GM18520 (cell line): Measurements from ENCODE around the gene TPSG1.
"Not testable (repeated sequence)": the region's sequence is repeated elsewhere in the genome, so short reads cannot be mapped to it uniquely, and the experiment has no call there.

Experiments used
- ATAC-seq: cut with Tn5 transposase; IDR thresholded peaks from one replicate; pipeline ENCODE4 v1.9.1; 2021; ENCODE audit not compliant: unreplicated experiment

The TPSG1 gene

DNA sequence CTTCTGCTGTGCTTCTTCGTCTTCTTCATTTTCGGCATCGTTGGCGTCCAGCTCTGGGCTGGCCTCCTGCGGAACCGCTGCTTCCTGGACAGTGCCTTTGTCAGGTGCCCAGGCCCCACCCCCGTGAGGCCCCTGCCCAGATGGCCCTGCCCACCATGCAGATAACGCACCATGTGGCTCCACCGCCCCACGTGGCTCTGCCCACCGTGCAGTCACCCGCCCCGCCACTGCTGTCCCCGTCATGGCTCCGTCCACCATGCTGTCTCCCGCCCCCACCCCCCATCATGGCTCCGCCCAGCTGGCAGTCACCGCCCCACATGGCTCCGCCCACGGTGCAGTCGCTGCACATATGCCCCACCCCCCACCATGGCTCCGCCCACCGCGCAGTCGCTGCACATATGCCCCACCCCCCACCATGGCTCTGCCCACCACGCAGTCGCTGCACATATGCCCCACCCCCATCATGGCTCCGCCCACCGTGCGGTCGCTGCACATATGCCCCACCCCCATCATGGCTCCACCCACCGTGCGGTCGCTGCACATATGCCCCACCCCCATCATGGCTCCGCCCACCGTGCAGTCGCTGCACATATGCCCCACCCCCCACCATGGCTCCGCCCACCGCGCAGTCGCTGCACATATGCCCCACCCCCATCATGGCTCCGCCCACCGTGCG is 26.3 kb downstream of the TPSG1 start:
- not testable (repeated sequence) for ATAC-seq

DNA sequence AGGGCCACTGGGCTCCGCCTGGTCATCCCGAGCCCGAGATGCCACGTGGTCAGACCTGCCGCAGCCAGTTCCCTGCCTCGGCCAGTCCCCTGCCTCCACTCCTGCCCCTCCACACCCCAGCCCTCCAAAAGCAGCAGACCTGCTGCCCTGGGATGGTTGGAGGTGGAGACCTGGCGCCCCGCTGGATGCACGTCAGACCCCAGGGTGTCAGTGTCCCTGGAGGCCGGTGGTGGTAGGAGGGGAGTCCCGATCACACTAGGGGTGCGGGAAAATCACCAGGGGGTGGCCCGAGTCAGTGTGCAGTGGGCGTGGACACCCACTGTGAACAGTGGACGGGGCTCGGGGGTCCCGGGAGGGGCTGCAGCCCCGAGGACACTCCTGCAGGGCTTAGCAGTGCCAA is 26.9 kb downstream of the TPSG1 start:
- no peak for ATAC-seq

DNA sequence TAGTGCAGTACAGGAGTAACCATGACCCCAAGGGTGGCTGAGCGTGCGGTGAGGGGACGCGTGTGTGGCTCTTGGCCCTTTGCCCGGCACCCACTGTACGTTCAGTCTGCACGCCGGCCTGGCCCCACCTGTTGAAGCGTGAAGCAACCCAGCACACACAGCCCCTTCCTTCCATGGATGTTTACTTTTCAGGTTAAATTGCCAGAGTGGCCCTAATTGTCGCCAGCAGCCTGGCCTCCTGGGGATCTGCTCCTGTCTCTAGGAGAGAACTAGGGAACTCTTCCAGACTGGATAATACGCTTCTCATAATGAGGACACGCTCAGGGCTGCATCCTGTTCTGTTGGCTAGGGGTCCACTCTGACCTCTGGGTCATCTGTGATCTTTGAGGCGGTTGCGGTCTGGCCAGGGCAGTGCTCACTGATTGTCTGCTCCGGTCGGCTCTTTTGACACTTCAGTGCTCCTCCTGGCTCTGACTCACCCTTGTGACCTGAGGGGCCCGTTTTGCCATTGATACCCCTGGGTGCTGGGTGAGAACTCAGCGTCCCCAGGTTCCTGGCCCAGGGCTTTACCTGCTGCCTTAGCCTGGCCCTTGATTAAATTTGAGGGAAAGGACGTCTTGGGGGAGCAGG is 27.7 kb downstream of the TPSG1 start:
- ATAC-seq = no peak

DNA sequence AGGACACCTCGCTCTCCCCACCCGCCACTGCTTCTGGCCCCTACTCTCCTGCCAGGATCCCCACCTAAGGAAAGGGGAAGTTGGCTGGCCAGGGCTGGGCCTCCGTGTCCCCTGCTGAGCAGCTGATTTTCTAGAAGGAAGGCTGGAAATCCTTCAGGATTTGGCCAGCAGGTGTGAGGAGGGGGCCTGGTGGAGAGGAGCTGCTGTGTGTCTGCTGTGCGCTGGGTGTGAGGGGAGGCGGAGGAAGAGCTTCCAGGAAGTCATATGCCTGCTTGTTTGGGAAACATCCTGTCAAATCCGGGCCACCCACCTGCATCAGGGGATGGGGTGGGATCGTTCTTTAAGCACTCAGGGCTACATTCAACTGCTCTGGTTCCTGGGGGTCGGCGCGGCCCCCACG is 28.6 kb downstream of the TPSG1 start:
- ATAC-seq = no peak

DNA sequence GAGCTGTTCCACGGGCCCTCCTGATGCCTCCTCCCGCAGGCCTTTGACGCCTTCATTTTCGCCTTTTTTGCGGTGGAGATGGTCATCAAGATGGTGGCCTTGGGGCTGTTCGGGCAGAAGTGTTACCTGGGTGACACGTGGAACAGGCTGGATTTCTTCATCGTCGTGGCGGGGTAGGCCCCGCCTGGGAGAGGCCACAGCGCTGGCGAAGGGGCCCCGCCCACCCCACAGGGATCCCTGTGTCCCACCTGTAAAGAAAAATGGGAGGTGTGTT is 29.7 kb downstream of the TPSG1 start:
- ATAC-seq = no peak

DNA sequence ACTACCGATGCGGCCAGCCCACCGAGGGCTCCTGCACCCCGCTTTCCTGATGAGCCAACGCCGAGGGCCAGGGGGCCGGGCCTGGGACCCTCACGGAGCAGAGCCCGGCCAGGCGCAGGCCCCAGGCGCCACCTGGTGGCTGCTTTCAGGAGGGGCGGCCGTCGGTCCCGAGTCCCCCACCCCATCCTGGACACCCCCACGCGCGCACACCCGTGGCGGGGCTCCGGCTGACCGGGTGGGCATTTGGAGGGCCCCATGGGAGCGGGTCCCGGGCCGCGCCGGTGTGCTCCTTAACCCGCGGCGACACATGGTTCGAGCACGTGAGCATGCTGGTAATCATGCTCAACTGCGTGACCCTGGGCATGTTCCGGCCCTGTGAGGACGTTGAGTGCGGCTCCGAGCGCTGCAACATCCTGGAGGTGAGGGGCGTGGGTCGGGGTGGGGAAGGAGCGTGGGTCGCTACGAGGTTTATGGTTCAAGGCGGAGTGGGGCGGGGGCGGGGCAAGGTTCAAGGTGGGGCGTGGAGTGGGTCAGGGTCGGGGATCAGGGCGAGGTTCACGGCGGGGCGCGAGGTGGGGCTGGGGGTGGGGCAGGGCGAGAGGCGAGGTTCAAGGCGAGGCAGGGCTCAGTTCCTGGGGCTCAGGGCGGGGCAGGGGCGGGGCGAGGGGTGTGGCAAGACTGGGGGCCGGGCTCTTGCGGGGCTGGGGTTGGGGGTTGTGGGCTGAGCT is 30.2 kb downstream of the TPSG1 start:
- ATAC-seq = no peak

DNA sequence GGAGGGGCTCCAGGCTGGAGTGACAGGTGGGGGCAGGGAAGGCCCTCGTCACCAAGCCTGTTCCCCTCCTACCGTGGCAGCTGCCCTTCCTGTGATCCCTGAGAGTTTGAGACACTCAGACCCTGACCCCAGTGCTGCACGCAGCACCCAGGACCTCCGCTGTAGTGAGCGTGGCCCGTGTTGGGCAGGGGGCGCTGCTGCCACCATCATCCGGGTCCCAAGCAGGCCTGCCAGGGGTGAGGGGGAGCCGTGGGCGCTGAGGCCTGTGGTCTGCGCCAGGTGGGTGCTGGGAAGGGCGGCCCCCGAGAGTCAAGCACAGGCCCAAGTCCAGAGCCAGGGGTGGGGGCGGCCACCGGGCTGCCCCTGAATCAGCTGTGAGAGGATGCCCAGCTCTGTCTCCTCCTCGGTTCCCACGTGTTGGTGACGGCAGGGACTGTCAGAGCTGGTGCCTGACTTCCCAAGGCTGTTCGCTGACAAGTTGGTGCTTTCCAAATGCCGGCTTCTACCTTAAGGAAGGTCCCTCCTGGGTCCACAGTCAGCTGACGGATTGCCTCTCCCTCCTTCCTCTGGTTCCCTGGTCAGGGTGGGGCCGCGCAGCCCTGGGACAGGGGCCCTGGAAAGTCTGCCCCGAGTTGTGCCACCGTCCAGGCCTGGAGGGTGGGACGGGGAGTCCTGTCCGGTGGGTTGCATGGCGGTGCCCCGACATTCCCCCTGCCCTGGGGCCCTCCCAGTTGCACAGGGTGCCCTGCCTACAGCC is 31.1 kb downstream of the TPSG1 start:
- no peak for ATAC-seq

DNA sequence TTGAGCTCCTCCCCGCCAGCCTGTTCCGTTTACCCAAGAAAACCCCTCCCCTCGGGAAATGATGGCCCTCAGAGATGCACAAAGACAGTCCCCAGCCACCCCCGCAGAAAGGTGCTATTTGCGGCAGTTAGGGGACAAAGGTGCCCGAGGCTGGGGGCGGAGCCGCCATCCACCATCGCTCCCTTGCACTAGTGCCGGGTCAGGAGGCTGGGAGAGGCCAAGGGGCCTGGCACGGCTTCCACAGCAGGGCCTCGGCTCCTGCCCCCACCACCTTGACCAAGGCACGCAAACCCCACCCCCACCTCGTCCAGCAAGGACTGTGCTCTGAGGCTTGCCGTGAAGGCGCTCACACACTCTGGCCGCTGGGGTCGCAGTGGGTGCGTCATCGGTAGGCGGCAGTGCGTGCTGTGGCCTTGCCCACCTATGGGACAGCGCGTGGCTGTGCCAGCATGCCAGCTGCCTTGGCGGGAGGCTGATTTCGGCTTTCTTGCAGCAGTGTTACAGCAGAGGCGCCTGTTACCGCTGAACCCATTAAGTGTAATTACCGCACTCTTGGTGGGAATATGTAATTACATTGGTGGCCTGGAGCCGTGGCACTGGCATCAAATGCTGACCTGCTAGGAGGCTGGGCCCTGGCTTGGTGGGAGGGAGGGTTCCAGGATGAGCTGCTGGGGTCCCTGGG is 31.8 kb downstream of the TPSG1 start:
- no peak for ATAC-seq

DNA sequence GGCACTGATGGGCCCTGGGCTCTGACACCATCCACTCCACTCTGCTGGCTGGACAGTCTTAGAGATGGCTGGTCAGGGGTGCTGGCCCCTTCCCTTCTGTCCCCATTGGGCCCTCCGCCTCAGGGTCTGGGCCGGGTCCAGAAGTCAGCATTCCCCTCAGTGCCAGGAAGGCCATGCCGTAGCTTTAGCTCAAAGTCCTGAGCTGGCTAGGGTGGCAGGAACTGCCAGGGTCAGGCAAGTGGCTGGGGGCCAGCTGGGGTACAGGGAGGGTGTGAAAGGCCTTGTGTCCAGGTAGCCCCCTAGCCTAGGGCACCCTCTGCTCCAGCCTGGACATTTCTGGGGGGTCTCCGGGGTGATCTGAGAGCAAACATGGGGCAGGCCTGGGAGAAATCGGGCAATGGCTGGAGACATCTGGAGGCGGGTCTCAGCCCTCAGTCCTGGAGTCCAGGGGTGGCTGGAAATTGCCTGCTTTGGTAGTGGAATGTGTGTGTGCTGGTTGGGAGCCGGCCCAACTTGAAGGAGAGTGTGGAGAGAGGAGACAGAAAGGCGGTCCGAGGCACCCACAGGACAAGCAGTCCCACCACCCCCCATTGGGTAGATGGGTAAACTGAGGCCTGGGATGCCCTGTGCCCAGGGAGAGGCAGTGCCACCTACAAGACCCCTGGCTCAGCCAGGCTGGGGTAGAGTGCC is 32.5 kb downstream of the TPSG1 start:
- ATAC-seq = no peak

DNA sequence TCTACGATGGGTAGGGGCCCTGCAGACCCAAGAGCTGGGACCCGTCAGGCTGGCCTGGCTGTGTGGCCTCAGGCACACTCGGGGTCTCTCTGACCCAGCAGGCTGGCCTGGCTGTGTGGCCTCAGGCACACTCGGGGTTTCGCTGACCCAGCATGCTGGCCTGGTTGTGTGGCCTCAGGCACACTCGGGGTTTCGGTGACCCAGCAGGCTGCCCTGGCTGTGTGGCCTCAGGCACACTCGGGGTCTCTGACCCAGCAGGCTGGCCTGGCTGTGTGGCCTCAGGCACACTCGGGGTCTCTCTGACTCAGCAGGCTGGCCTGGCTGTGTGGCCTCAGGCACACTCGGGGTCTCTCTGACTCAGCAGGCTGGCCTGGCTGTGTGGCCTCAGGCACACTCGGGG is 34.3 kb downstream of the TPSG1 start:
- not testable (repeated sequence) for ATAC-seq

DNA sequence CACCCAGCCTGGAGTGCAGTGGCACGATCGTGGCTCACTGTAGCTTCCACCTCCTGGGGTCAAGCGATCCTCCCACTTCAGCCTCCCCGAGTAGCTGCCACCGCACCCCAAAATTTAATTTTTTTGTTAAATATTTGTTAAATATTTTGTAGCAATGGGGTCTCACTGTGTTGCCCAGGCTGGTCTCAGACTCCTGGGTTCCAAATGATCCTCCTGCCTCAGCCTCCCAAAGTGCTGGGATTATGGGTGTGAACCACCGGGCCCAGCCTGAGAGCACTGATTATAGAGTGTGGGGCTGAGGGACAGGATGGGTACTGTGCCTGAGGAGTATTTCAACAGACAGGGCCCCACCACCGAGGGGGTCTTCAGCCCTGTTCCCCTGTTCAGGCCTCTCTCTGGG is 35.6 kb downstream of the TPSG1 start:
- ATAC-seq = no peak

DNA sequence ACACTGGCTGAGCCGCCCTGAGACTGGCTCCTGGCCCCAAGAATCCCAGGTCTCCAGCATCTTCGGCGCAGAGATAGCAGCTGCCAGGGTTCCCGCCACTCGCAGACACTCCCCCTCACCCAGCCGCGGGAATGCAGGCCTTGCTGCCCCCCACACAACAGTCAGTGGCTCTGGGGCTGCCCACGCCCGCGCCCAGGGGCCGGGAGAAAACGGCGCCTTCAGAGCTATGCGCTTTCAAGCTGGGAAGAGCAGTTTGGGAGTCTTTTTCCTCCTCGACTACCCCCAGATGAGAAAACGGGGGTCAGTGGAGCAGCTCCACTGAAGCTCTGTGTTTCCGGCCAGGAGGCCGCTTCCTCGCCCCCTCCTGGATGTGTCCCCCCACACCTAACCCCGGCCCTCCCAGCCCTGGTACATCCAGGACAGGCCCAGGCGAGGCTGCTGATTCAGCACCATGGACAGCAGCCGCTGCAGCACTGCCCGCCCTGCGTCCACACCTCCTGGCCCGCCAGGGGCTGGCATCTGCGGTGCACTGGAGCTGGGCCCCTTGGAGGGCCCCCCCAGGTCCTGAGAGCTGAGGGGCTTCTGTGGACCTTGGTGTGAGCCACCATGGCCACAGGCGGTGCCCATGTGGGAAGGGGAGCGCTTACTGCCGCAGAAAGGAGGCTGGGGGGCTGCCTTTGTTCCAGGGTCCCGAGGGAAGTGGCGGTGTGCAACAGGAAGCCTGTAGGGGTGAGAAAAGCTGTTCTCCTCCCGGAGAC is 36.5 kb downstream of the TPSG1 start:
- no peak for ATAC-seq

DNA sequence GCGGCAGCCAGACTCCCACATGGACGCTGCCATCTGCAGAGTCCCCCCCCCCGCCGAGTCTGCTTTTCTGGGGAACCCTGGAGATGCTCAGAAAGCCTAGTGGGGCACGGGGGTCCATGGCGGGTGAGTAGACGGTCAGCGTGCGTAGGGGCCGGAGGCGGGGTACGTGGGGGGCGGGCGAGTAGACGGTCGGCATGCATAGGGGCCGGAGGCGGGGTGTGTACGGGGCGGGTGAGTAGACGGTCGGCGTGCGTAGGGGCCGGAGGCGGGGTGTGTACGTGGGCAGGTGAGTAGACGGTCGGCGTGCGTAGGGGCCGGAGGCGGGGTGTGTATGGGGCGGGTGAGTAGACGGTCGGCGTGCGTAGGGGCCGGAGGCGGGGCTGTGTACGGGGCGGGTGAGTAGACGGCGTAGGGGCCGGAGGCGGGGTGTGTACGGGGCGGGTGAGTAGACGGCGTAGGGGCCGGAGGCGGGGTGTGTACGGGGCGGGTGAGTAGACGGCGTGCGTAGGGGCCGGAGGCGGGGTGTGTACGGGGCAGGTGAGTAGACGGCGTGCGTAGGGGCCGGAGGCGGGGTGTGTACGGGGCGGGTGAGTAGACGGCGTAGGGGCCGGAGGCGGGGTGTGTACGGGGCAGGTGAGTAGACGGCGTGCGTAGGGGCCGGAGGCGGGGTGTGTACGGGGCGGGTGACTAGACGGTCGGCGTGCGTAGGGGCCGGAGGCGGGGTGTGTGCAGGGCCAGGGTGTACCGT is 39.4 kb downstream of the TPSG1 start:
- ATAC-seq = not testable (repeated sequence)

DNA sequence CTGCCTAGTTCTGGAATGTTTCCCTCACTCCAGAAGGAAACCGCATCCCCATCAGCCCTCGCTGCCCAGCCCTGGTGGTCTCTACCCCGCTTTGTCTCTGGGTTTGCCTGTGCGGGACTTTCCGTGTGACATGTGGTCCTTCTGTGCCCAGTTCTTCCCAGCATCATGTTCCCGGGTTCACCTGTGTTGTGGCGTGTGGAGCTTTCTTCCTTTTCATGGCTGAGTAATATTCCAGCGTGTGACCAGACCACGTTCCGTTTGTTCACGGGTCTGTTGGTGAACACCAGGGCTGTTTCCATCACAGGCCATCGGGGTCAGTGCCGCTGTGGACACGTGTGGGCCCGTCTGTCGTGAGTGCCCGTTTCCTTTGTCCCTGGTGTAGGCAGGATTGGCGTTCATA is 40.1 kb downstream of the TPSG1 start:
- ATAC-seq = no peak

DNA sequence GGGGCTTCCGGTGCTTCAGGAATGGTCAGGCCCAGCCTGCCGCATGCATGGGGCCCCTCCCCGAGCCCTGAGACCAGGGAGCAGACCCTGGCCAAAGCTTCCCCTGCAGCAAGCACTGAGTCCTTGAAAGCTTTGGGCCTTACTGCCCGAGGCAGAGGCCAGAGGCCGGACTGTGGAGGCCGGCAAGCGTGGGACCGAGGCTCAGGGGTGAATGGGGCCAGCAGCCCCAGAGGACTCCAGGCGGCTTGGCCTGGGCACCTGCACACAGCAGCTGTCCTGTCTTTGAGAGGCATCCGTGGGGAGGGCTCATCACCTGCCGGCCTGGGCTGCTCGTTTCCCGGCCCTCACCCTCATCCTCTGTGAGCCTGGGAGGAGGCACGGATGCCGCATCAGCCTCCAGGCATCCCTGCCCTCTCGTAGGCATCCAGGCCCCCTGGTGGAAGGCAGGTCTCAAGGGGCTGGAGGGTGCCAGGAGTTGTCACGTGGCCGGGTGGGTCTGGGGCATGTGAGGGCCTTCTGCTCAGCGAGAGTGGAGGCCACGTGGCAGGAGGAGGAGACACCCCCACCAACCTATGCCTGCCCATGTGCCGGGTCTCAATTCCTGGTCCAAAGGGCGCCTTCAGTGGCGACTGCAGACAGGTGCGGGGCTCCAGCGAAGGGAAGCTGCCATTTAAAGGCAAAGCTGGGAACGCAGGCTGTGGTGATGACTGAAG is 40.8 kb downstream of the TPSG1 start:
- no peak for ATAC-seq

DNA sequence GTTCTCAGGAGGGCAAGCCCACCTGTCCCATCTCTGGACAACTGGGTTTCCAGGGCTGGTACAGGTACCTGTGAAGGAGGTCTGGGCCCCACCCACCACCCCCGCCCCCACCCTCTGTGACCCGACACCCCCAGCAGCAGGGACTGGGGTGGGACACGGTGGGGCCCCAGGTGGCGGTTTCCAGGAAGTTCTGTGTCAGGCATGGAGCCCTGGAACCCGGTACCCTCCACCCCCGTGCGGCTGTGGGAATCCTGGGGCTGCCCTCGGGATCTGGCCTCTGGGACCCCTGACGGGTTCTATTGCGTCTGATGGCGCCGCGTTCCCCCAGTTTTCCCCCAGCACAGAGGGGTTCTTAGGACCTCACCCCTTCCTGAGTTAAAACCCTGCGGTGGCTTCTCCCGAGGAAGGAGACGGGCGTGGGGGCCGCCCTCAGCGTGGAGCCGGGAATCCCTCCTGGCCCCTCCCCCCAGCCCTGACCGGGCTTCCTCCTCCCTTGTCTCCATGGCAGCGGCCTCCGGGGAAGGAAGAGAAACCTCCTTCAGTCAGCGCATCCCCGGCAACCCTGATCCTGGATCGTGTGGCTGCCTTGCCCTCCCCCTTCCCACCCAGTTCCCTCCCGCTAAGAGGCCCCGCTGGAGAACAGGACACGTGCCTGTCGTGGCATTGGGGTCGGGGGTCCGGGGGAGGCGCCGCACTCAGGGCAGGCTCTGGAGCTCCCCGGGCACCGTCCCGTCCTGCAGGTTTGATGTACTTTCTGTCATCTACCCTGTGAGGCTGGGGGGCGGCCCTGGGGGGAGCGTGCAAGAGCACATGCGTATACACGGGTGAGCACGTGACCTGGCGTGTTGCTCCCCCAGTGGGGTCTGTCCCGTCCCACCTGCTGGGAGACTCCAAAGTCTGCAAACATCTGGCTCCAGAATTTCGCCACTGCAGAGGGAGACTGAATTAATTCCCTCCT is 41.8 kb downstream of the TPSG1 start:
- no peak for ATAC-seq

DNA sequence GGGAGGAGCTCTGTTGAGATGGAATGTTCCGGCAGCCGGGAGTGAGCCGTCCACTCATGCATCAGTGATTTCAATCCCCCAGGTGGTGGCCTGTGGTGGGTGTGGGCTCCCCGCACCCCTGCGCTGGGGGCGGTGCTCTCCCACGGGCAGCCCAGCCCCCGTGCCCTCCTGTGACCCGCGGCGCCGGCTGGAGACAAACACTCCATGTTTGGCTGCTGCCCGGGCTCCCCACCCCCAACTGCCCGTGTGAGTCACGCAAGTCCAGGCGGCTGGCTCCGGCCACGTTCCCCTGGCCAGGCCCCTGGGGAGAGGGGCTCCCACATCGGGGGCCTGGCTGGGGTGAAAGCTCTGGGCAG is 42.8 kb downstream of the TPSG1 start:
- no peak for ATAC-seq
